HG02943 (cell line): Measurements from ENCODE around the gene TEX48.

Source experiments
- ATAC-seq: cut with Tn5 transposase; IDR thresholded peaks from one replicate; pipeline ENCODE4 v1.9.1; 2021; ENCODE audit warnings: mild to moderate bottlenecking, low read depth, moderate library complexity; ENCODE audit not compliant: unreplicated experiment

The TEX48 gene

GRCh38 chr9:114694146-114694545 is 12.2 kb upstream of the TEX48 start:
- no peak for ATAC-seq

- no peak for ATAC-seq
Observed at GRCh38 chr9:114693248-114693855, 11.4 kb upstream of the TEX48 start.

- ATAC-seq: no peak
Observed at GRCh38 chr9:114691956-114692295, 9.9 kb upstream of the TEX48 start.

GRCh38 chr9:114691046-114691955 is 9.3 kb upstream of the TEX48 start:
- no peak for ATAC-seq

- ATAC-seq: no peak
Observed at GRCh38 chr9:114690308-114690707, 8.3 kb upstream of the TEX48 start.

GRCh38 chr9:114689813-114690212 is 7.8 kb upstream of the TEX48 start:
- ATAC-seq: no peak

GRCh38 chr9:114688909-114689610 is 7.1 kb upstream of the TEX48 start:
- ATAC-seq: no peak

- no peak for ATAC-seq
Observed at GRCh38 chr9:114688379-114688778, 6.4 kb upstream of the TEX48 start.

- ATAC-seq: no peak
Observed at GRCh38 chr9:114687034-114687433, 5.0 kb upstream of the TEX48 start.

GRCh38 chr9:114685951-114686350 is 4.0 kb upstream of the TEX48 start:
- no peak for ATAC-seq

- no peak for ATAC-seq
Observed at GRCh38 chr9:114684036-114684435, 2.0 kb upstream of the TEX48 start.

GRCh38 chr9:114682846-114683245 is 854 bp upstream of the TEX48 start:
- no peak for ATAC-seq

- ATAC-seq: no peak
Observed at GRCh38 chr9:114680259-114681001, 1.6 kb downstream of the TEX48 start.

GRCh38 chr9:114678795-114679194 is 3.2 kb downstream of the TEX48 start:
- ATAC-seq: no peak

GRCh38 chr9:114678130-114678529 is 3.9 kb downstream of the TEX48 start:
- ATAC-seq: no peak

- ATAC-seq: no peak
Observed at GRCh38 chr9:114677418-114677817, 4.6 kb downstream of the TEX48 start.

- ATAC-seq: no peak
Observed at GRCh38 chr9:114676901-114677300, 5.1 kb downstream of the TEX48 start.

- no peak for ATAC-seq
Observed at GRCh38 chr9:114674798-114675540, 7.0 kb downstream of the TEX48 start.

GRCh38 chr9:114674076-114674797 is 7.8 kb downstream of the TEX48 start:
- no peak for ATAC-seq
